GM15510 (cell line): ENCODE data around the gene OPTC.

Experiments used
- POLR2A ChIP-seq: IDR thresholded peaks from 3 replicates; pipeline ENCODE4 v1.6.1; 2011; ENCODE audit warnings: borderline replicate concordance; ENCODE audit not compliant: insufficient read length; ENCODE audit errors: extremely low read depth

OPTC gene, protein sequence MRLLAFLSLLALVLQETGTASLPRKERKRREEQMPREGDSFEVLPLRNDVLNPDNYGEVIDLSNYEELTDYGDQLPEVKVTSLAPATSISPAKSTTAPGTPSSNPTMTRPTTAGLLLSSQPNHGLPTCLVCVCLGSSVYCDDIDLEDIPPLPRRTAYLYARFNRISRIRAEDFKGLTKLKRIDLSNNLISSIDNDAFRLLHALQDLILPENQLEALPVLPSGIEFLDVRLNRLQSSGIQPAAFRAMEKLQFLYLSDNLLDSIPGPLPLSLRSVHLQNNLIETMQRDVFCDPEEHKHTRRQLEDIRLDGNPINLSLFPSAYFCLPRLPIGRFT

DNA sequence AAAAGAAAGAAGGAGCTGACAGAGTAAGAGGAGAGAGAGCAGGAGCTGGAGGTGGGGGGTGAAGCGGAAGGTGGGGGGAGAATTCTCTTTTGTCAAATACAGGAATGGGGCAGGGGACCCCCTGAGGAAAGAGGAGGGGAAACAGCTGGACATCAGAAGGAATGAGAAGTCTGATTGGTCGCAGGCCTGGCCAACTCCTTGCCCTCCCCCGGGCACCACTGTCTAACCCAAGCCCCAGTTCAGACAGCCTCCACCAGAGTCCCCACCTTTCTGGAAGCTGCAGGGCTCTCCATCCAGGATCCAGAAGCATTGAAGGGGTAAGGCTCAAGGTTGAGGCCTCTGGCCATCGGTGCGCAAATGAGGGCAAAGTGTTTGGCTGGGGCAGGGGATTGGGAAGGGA, at the start of gene OPTC:
Gene OPTC (plus strand): TSS at position 253 of the 400 bp plus-strand sequence. CDS start 1,853 bp downstream, outside the sequence.
- no peak for TF ChIP-seq POLR2A

DNA sequence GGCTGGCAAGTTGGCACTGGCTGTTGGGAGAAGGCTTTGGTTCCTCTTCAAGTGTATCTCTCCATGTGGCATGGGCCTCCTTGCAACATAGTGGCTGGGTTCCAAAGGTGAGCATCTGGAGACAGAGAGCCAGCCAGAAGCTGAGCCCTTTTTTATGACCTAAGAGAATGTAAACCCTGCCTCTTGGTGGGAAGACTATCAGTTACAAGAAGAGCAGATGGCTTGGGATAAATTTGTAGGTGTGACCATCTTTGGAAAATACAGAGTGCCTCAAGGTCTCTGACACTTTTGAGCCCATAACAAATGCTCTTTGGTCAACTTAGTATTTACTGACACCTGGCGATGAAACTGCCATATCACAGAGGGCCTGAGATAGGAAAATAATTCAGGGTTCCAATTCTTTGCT, 49.8 kb upstream of the OPTC start:
- no peak for TF ChIP-seq POLR2A

DNA sequence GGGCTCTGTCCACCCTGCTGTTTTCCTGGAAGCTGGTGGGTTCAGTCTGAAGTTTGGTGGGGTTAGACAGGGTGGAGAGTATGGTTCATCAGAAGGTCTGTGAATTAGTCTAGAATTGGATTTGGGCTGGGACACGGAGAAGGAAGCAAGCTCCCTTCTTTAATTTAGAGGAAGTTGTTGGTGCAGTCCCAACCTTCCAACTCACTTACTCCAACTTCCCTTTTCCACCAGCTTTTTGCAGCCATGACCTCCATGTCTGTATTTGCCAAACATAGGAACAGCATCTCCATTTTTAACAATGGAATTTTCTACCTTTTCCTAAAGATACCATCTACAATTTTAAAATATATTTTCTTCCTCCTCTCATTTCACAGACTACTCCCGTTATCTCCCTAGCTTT, 46.8 kb upstream of the OPTC start:
- TF ChIP-seq POLR2A = no peak

DNA sequence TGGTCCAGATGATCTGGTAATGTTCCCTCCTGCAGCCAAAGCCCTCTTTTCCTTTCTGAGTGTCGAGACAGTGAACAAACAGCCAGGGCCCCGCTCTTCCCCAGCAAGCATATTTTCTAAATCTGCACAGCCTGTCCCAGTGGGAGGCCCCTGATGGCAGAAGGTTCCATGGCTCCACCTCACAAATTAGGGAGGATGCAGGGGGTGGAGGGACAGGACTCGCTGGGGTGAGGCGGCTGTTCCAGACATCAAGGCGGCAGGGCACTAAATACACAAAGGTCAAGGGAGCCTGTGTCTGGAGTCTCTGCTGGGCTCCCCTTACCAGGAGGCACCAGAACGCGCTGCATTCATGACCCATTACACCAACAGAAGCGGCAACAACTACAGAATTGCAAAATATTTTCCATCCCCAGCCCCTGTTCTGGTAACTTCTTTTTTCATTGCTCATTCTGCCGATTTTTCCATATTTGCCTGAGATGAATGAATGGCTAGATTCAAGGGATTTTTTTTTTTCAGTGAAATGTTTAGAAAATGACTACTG, 45.4 kb upstream of the OPTC start:
- no peak for TF ChIP-seq POLR2A

DNA sequence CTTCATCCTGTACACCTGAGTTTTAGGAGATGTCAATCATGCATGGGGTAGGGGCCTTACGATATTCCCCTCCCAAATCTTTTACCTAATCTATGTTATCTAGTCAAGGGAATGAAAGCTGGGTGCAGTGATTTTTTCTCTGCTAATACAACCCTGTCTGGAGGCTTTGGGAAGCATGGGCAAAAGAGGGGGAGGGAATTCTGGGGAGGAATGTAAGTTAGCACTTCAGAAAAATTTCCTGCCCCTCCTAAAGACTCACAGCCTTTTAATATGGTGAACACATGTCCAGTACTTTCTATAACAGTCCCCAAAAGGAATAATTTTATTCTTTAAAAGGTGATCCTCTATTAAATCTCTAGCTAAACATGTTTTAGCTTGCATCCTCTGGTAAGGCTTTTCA, 44.0 kb upstream of the OPTC start:
- no peak for TF ChIP-seq POLR2A

DNA sequence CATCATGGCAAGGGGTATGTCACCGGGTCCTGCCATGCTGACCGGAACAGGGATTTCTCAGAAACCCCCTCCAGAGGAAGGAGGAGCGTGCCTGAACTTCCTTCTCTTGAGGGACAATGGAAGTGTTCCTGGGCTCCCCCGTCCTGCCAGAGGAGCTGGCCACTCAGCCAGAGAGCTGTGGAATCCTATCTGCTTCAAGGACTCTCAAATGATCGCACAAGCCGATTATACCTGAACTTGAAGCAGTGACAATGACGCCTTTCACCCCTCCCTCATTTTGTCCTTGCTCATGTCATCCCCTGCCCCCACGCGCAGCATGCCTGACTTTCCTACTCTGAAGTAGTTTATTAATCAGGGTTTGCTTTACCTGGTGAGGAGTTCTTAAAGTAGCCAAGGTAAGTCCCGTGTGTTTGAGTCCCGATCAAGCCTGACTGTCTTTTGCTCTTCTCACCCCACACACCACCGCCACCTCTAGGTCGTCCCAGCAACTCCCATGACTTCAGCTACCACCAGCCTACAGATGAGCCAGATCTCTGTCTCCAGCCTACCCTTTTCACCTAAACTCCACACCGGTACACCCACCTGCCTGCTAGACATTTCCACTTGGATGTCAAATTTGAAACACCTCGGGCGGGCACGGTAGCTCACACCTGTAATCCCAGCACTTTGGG, 43.3 kb upstream of the OPTC start:
- no peak for TF ChIP-seq POLR2A

DNA sequence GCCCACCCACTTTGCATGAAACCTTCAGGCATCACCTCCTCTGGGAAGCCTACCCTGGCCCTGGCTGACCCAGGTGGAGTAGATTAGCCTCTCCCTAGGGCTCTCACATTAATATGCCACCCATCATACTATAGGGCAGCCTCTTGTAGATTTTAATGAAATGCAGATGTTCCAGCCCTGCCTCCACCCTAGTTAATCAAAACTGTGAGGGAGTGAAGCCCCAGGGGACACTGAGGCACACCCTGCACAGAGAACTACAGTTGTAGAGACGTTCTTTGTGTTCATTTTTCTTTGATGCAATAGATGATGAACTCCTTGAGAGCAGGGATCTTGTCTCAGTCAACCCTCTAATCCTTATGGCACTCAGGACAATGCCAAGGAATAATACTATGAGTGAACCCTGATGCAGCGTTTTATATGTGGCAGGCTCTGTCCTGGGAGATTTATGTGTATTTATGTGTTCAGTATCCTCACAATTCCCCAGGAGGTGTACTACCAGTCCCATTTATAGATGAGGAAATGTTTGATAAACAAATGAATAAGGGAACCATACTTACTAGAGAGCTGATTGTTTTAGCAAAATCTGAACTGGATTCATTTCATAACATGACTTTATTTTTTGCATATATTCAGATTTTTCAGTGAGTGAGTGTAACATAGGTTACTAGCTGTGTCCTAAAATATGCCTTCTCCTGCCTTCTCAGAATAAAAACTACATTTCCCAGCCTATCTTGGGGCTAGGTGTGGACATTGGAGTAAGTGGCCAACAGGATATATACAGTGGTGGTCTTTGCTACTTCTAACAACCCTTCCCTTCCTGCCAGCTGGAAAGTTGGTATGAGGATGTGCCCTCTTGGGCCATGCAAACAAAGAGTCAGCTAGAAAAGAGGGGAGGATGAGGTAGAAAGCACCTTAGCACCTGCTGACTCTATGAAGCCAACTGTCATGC, 41.8 kb upstream of the OPTC start:
- no peak for TF ChIP-seq POLR2A

DNA sequence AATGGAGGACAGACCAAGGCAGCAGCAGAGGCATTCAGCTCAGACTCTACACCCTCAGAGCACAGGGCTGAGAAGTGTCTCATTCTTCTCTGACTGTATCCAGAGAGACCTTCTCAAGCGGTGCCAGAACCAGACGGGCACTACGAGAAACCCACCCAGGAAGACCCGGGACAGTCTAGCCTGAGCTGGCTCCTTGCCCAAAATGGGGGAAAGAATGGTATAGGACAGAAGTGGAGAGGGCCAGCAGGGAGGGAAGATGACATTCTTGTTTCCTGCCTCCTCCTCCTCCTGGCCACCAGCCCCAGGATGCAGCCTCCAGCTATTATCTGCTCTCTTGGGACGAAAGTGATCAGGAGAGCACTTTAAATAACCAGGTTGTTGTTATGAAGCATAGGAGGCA, 40.9 kb upstream of the OPTC start:
- no peak for TF ChIP-seq POLR2A

DNA sequence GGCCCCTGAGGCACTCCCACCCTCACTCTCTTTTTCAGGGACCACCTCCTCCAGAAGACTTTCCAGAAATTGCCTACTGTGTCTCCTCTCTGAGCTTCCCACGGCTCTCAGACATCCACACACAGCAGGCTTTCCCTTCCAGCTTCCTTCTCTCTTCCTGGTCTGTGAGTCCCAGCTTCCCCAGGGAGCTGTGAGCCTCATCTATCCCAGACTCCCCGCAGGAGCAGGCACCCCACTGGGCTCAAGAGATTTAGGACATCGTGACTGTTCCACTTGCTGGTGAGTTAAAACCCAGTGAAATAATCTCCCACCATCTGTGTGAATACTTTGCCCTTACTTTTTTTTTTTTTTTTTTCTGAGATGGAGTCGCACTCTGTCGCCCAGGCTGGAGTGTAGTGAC, 40.3 kb upstream of the OPTC start:
- TF ChIP-seq POLR2A = no peak

DNA sequence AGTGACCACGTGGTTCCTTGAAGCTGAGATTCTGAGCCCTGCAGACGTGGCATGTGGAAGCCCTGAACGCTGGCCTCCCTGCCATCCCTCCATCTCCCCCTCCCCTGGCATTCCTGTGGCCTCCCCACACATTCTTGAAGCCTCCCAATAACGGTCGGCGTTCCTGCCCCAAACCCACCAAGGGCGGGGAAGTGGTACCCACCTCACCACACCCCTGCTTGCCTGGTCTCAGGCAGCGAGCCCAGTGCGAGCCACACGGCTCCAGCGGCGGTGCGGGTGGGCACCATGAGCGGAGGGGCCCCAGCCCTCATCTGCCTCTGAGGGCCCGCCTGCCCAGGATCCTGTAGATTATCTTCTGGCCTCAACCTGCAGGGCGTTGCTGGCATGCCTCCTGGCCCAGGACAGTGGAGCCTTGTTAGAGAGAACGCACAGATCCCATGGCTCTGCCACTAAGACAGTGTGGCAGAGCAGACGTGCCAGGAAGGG, 38.9 kb upstream of the OPTC start:
- TF ChIP-seq POLR2A = no peak

DNA sequence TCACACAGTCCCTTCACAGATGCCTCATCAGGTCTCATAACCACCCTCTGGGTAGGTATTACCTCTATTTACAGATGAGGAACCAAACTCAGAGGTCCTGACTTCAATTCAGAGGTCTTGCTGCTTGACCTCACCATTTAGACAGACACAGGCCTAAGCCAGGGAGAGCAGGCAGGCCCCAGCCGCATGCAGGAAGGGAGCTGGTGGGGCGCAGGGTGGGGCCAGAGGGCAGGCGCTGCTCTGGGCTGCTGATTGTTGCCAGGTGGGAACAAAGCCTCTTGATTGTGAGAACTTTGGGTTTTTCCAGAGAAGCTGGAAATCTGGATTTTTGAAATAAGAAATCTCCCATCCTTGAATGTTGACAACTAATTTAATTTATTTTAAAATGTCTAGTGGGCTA, 38.2 kb upstream of the OPTC start:
- TF ChIP-seq POLR2A = no peak

DNA sequence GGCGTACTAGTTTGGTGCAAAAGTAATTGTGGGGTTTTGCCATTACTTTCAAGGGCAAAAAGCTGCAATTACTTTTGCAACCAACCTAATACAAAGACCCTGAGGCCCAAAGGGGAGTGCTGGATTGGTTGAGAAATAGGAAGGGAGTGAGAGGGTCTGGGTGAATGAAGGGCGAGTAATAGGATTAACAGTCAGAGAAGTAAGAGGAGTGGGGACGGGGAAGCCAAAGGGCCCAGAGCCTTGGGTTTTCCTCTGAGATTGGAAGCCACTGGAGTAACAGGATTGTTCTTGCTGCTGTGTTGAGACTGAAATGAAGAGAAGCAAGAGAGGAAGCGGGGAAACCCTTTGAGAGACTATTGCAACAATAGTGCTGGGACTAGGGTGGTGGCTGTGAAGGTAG, 37.4 kb upstream of the OPTC start:
- TF ChIP-seq POLR2A = no peak

DNA sequence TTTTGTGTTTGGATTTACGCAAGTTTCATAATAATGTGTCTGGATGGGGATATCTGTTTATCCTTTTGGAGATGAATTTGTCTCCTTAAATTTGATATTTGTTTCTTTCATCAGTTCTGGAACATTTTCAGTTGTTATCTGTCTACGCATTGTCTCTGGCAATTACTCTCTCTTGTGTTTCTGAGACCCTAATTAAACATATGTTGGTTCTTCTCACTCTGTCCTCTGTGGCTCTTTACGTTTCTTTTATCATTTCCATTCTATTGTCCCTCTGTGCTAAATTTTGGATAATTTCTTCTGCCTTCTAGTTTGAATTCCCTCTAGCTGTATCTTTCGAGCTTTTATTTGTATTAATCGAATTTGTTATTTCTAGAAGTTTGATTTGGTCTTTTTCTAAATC, 35.9 kb upstream of the OPTC start:
- no peak for TF ChIP-seq POLR2A

DNA sequence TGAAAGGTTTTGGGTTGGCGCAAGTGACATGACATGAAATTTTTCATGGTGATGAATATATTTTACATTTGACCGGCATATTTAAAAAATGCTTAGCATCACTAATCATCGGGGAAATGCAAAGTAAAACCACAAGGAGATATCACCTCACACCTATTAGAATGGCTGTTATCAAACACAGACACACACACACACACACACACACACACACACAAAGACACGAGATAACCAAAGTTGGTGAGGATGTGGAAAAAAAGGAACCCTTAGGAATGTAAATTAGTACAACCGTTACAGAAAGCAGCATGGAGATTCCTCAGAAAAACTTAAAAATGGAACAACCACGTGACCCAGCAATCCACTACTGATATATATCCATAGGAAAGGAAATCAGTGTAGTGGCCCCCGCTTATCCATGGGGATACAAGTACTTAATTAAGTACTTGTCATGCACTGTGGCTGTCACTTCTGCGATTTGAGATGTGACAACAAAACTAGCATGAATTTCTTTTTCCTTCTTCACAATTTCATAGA, 34.2 kb upstream of the OPTC start:
- TF ChIP-seq POLR2A = no peak

DNA sequence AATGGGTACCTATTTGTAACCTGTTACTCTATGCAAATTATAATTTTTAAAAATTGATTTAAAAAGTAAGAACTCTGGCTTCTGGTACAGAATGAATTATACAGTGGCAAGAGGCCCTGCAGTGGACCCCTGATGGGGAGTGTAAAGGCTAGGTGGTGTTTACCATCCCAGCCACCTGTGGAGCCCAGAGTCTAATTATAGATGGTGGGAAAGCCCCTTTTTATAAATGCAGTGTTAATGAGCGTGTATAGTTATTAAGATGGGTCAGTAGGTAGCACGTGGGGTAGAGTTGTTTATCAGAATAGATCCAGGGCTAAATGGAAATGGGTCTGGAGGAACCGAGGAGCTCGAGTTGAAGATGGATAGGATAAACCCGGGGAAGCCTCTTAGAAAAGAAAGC, 32.2 kb upstream of the OPTC start:
- TF ChIP-seq POLR2A = no peak

DNA sequence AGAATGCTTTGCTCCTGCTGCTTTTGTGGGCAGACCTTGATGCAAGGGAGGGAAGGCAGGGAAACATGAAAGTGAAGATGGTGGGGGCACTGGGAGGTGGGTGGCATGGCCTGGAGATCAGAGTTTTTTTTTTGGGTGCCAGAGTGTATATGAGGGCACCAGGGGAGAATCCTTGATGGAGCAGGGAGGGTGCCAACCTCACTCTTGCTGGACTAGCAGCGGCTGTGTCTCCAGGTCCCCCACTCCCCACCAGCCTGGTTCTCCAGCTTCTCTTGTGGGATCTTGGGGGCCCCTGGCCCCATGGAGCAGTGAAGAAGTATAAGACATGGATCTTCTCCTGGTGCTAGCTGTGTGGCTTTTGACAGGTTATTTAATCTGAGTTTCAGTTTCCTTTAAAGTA, 31.8 kb upstream of the OPTC start:
- TF ChIP-seq POLR2A = no peak

DNA sequence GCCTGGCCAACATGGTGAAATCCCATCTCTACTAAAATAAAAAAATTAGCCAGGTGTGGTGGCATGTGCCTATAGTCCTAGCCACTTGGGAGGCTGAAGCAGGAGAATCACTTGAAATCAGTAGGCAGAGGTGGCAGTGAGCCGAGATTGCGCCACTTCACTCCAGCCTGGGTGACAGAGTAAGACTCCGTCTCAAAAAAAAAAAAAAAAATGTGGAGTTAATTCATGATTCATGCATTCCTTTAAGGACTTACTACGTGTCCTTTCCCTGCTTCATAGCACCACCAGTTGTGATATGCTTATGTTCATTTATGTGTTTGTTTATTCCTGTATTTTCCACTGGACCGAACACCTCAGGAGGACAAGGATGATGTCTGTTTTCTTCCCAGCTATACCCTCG, 31.1 kb upstream of the OPTC start:
- TF ChIP-seq POLR2A = no peak
